ENCODE data around the gene BEAN1.

The BEAN1 gene

DNA sequence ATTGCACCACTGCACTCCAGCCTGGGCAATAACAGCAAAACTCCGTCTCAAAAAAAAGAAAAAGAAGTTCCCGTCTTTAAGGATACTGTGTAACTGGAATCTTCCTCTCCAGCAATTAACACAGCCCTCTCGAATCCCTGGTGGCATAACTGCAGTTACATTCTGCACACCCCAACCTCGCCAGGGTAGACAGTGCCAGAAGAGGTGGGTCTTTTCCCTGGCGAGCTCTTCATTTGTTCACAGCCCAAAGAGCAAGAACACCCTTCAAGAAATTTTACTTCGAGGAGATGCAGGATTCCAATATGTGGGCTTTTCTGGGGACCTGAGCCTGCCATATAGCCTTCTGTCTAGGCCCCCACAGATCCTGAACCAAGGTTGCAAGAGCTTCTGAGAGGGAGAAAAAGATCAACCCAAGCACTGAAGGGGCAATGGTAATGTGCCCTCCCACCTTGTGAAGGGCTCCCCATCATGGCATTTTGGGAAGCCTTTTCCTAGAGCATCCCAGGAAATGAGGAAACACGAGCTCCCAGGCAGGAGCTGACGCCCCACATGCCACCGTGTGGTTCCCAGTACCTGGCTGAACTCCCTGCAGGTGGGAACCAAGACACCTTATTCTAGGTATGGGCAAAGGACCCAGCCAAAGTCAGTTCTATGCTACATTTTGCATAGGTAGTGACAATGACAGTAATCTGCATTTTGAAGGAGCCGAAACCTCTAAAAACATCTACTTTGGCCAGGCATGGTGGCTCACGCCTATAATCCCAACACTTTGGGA lies 95.9 kb downstream of the BEAN1 start:
- H3K27ac ChIP-seq: no peak overlapping the region
- TF ChIP-seq CTCF (conservative IDR thresholded peaks at IDR 0.05): no peak

DNA sequence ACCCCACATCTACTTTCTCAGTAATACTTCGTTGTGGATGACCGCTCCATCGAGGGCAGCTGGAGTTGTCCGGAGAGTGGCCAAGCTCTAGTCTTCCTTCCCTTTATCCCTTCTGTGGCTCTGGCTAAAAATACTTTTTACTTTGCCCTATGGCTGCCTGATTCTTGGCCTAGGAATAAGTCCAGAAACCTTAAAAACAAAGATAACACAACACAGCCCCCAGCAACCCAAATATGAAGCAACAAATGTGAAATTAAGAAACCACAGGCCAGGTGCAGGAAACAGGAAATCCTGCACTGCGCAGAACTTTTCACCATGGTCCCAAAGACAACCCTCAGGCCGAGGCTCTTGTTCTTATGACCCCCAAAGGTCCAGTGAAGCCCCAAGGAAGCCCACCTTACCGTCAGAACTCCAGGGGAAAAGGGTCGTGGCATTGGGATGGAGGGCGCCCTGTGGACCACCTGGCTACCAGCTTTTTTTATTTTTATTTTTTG lies 96.8 kb downstream of the BEAN1 start:
- no peak for TF ChIP-seq CTCF (conservative IDR thresholded peaks at IDR 0.05)
- no peak overlapping the region for H3K27ac ChIP-seq

GRCh38 chr16:66524601-66525164 lies 97.6 kb downstream of the BEAN1 start:
- H3K27ac ChIP-seq: no peak overlapping the region
- TF ChIP-seq CTCF (conservative IDR thresholded peaks at IDR 0.05): no peak

- no peak for TF ChIP-seq CTCF (conservative IDR thresholded peaks at IDR 0.05)
- H3K27ac ChIP-seq: no peak overlapping the region
Measured at GRCh38 chr16:66525396-66526180, 98.5 kb downstream of the BEAN1 start.

- TF ChIP-seq CTCF (conservative IDR thresholded peaks at IDR 0.05): no peak
- H3K27ac ChIP-seq: no peak overlapping the region
Measured at GRCh38 chr16:66528294-66528693, 101.2 kb downstream of the BEAN1 start.

DNA sequence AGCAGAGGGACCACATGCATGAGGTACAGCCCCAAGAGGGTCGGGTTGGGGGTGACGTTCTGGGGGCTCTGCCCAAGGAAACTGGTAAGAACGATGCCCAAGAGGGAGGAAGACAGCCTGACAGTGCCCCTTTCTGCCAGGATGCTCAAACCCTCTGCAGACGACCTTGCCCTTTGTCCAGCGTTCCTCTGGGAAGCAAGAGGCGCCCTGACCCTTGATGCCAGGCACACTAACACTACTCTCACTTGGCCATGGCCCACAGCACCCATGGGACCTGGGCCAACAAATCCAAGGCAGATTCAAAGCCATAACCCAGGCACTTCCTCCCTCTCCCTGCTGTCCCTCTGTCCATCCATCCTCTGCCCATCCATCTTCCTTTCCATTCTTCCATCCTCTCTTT lies 102.4 kb downstream of the BEAN1 start:
- TF ChIP-seq CTCF (conservative IDR thresholded peaks at IDR 0.05): no peak
- no peak overlapping the region for H3K27ac ChIP-seq
